Kidney capillary endothelial cell (primary cell): ENCODE measurements around the gene MANBA.

Experiments
- DNase-seq: peaks from one replicate; pipeline ENCODE4 v3.0.0-alpha.2; 2018; ENCODE audit warnings: low spot score

Gene MANBA

DNA sequence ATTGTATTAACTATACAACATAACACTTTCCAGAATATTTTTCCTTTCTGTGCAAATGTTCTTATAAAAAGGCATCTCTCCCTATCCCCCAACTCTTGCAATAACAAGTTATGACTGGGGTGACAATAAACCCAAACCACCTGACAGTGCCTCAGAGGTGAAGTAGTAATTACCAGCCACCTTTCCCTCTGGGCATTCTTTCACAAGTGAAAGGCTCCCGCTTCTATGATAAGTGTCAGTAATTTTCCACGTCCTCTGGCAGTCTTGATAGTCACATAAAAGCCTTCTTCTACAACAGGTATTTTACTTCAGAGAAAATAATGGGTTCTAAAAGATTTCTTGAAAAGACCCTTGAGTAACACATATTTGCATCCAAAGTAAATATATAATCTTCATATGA is 82.7 kb downstream of the MANBA start:
- DNase-seq = no peak

DNA sequence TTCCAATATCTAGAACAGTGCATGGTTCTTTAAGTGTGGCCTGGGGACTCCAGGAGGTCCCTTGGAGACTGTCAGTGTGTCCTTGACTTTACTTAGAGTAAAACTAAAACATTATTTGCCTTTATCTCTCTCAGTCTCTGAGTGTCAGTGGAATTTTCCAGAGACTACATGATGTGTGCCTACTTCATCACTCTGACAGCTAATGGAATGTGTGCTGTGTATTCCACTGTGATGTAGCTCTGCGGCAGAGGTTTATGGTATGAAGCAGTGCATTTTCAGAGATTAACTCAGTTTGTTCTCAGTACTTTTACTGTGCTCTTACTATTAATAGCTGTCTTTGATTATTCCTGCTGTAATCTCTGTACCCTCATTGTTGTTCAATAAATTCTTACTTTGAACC is 85.6 kb downstream of the MANBA start:
- DNase-seq = no peak

DNA sequence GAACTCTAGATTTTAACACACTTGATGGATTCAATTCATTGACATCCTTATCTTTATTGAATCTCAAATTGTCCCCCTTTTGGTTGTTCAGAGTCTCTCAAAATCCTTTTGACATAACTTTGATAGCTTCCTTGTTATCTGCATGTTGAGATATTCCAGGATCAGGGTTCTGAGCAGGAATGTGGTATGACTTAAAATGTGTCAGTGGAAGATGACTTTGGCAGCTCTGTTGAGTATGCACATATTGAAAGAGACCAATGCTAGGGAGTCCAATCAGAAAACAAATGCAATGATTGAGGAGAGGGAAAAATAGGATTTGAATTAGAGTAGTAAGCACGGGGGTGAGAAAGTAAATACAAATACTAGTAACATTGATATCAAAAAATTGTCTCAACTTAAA is 93.8 kb downstream of the MANBA start:
- no peak for DNase-seq

DNA sequence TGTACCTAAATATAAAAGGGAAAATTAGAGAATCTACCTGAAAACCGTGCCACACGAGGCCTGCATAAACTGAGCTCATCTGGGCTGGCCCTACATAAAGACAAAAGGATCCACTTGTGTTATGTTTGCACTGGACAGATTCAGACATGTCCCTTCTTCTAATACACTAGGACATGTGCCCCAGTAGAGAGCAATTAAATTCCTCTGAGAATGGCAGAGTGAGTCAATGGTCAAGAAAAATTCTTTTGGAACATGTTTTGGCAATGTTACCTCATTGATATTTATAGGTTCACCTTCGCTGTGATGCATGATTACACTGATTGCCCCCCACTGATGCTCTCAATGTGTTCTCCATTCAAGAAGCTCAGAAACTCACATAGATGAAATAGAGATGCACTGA is 95.2 kb downstream of the MANBA start:
- no peak for DNase-seq

DNA sequence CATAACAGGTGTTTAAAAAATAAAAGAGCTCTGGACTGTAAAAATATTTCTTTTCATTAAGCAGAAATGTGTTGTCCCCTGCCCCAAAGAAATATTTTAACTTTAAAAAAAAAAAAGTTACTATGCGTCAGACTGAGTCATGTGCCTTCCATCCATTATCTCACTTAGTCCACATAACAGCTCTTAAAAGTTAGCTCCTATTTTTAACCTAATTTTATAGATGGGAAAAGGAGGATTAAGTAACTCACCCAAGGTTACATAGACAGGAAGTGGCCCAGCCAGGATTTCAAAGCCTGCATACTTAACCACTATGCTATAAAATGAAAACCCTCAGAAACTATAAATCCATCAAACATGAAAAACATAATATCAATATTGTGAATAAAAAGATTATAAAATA is 97.7 kb downstream of the MANBA start:
- DNase-seq = peak; percentile 29

DNA sequence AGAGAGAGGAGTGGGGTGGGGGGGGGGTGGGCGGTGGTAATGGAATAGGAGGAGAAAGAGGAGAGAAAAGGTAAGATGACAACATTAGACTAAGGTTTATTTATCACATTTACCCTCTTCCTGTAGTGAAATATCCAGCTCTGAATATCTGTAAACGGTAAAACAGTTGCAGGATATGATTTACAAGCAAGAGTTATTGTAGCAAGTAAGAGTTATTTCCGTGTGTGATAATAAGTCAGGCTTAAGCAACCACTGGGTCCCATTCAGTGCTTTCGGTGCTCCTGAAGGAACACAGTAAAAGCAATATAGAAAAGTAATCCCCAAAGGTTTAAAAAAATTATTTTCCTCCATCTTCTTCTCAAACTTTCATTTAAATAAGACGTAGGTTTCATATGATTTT is 103.6 kb downstream of the MANBA start:
- DNase-seq = no peak

DNA sequence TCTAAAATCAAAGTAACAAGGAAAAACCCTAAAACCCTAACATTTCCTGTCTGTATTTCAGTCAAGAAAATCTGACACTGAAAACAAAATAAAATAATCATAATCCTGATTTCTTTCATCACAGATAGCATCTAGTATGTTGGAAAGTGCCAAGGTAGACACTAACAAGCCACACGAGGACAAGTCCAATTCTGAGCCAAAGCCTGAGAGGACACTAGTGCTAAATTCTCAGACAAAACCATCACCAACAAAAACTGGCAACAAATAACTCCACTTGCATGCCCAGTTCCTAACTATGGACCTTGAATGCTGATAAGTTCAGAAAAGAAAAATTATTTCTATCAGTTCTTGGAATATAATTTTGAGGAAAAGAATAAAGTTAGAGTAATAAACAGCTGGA is 113.7 kb downstream of the MANBA start:
- DNase-seq = no peak

DNA sequence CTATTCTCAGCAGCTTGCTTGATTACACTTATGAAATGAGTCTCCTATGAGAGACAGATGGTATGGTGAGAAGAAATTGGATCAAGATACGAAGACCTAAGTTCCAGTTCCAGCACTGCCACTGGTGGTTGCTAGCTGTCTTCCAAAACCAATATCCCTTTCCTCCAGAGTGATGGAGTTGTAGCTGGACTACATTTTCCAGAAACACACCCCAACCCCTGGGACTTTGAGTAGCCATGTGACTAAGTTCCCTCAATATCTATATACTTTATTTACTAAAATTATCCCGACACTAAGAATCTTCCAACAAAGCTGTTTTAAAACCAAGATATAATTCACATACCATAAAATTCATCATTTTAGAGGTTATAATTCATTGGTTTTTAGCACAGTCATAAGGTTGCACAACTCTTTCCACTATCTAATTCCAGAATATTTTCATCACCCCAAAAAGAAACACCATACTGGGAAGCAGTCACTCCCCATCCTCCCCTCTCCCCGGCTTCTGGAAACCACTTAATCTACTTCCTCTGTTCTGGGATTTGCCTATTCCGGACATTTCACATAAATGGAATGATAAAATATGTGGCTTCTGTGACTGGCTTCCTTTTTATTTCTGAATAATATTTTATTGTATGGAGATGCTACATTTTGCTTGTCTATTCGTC is 118.0 kb downstream of the MANBA start:
- no peak for DNase-seq

DNA sequence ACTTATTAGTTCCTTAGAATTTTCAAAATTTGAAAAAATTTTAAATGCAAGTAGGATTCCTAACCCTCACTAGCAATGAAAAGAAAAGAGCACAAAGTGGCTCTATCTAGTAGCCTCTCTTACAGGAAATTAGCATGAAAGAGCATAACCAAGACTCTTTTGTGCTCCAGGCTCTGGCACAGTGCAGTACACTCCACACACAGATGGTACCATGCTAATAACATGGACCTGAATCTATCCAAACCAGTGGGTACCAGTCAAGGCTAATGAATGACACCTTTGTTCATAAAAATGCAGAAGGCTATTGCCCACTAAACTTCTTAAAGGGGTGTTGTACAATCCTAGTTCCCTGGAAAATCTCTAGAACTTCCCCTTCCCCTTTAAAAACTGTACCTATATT is 119.0 kb downstream of the MANBA start:
- DNase-seq = no peak

DNA sequence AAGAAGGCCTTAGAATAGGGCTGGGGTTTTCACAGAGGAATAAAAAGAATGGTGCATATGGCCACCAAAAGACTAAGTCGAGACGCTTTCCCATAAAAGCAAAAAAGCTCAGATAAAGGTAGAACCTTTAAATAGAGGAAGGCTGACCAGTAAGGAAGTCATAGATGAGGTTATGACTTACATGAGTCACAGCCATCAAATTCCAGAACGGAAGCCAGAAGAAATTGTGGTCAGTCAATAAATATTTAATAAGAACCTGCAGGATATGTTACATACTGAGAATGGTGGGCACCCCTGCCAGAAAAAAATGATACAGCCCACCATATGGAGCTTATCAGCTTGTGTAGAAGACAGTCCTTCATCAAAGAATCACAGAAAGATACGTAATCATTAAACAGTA is 120.1 kb downstream of the MANBA start:
- peak; percentile 44 for DNase-seq

DNA sequence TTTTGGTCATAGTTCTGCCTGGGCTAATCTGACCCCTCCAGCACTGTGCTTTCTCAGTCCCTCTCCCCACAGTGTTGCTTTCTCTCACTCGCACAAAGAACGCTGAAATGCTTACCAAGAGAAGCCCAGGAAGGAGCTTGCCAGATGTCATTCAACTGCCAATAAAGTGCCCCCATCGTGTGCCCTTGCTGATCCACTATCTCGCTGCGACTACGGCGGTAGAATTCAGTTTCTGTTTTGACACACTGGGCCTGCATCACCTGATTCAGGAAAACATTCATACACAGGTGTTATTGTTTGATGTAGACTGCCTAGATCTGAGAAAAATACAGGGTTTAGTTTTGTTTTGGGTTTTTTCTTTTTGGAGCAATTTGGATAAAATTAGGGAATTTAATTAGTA is 121.2 kb downstream of the MANBA start:
- no peak for DNase-seq

DNA sequence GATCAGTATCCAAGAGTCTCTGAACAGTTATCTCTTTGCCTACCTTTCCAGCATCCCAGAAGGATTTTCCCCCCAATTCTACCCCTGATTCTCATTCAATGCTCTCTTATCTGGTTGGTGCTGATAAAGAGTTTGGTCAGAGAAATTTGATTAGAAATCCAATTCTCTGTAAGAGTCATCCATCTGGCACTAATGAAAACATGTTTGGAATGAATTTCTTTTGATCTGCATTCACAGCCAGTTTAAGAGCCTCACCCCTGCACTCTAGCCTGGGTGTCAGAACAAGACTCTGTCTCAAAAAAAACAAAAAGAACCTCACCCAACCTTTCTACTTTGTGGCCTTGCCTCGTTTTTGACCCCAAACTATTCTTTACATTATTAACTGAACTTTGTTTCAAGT is 122.1 kb downstream of the MANBA start:
- no peak for DNase-seq

DNA sequence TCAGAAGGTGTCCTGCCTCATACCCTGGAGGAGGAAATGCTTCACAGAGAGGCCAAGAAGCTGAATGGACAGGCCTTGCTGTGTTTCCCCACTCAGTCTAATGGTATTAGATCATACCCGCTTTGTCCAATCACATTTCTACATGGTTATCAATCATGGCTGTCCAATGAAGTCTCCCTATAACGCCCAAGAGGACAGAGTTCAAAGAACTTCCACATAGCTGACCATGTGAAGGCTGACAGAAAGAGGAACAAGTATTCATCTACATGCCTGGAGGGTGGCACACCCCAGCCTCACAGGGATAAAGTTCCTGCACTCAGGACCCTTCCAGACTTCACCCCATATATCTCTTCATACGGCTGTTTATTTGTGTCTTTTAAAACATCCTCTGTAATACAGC is 123.4 kb downstream of the MANBA start:
- no peak for DNase-seq

DNA sequence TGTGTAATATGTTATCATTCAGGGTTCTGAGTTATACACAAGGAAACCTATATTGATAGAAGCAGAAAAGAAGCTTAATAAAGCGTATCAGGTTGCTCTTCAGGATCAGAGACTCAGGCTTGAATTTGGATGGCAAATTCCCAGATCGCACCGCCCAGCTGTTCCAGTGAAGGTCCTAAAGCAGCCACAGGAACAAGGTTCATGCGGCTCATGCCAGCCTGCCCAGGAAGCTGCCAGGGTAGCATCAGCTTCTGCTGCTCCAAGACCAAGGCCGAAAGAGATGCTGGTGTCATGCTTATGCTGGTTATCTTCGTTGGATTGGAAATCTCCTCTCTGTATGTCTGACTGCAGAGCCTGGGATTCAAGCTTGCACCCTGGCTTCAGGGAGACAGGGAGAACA is 127.7 kb downstream of the MANBA start:
- DNase-seq = no peak

DNA sequence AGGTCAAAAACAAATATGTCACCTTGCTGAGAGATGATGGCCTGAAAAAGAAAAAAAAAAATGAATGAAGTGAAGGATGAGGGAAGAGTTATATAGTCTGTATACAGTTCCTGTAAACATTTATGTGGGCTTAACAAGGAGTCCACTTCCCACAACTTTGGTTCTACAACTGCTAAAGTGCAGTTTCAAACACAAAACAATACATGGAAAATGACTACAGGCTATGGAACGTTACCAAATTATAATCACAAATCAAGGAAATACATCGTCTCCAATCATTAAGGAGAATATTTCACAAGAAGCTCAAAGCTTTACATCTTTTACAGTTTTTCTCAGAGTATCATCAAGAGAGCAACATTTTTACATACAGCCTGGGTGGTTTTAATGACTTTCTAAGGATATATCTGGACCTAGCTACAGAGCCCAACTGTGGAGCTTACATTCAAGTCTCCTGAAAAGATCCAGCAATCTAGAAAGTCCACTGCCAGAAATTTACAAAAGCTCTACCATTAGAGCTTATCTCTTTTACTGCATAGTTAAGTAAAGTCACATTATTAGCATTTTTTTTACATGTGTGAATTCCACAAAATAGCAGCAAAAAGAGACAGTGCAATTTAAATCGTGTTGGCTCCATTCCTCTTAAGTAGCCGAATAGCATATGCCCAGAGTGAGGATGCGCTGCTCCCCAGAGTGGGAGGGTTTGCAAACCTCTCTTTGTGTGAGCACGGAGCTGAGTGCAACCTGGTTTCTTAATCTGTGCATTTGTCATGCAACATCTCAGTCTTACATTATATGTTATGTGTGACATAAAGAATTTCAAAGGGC is 128.3 kb downstream of the MANBA start:
- DNase-seq = peak; percentile 61

DNA sequence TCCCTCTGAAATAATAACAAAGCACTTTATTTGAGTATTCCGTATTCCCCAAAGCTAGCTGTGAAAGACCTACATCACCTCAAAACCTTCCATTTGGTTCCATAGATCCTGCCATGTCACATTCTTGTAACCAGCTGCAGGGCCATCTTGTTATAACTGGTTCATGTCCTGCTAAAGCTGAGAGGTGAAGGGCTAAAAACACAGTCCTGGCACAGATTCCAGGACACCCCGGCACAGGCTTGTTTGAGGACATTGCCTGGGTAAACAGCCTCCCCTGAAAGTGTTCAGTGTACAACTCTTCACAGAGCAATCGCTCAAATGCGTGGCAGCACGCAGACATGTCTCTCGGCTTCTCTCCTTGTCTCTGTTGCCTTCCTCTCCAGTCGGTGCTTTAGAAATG is 129.2 kb downstream of the MANBA start:
- no peak for DNase-seq

DNA sequence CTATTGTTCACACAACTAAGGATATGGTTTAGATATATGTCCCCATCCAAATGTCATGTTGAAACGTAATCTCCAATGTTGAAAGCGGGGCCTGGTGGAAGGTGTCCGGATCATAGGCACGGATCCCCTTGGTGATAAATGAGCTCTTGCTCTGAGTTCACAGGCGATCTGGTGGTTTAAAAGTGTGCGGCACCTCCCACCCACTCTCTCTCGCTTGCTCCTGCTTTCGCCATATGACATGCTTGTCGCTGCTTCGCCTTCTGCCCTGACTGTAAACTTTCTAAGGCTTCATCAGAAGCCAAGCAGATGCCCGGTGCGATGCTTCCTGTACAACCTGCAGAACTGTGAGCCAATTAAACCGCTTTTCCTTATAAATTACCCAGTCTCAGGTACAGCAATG is 131.1 kb downstream of the MANBA start:
- DNase-seq = no peak

DNA sequence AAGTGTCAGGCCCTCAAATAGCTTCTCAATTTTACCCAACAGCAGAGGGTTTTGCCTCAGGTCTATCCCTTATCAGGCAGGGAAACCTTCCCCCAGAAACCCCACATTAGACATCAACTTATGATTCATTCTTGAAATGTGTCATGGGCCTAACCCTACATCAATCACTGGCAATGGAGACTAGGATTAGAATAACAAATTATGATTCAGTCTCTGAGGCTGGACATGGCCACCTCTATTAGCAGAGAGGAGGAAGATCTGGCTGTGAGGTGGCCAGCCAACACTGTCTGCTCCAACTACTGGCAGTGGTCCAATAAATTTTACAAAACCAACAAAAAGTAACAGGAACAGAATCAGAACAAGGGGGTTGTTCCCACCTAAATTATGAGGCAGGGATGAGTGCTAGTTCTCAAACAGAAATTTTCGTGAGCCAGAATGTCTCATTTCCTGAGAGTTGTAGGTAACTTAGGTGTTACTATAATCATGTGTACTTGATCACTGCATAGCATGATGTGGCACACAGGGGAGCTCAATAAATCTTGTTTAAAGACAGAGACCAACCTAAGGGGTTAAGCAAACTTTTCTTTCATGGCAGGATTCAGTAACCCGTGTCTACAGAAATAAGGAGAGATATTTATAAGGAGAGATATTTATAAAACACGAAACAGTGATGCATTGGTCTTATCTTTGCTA is 132.8 kb downstream of the MANBA start:
- peak; percentile 78 for DNase-seq

DNA sequence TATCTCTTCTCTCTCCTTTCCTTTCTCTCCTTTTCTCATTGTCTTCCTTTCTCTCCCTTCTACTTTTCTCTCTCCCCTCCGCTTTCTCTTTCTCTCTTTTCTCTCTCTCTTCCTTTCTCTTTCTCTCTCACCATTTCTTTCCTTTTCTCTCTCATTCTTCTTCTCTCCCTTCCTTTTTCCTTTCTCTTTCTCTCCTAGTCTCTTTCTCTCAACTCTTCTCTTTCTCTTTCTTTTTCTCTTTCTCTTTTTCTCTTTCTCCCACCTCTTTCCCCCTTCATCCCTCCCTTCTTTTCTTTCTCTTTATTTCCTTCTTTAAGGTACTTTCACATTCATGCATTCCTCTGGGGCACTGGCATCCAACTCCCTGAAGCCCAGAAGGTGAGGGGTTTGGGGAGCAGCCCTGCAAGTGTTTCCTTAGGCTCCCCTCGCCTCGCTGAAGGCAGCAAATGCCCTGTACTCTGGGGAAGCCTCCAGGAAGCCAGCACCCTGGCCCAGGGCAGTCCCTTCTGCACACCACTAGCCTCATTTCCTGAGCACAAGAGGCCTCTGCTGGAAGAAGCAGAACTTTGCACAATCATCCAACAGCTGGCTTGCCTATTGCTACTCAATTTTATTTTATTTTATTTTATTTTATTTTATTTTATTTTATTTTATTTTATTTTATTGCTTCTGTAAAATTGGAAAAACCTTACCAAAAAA is 135.4 kb downstream of the MANBA start:
- DNase-seq = peak; percentile 51

DNA sequence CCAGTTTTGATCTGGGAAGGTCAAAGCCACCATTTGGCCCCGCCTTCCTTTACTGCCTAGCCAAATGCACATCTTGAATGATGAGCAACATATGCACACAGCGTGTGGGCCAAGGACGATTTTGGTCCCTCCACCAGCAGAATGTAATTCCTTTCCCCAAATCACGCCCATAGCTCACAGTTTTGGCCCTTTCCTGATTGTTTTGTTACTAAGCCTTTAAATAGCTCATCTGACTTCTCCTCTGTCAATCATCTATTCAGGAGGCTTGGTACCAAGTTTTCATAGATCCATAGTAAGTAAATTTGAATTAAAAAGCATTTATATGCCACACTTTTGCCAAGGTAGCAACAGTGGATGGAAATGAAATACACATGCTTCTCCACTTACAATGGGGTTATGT is 136.3 kb downstream of the MANBA start:
- no peak for DNase-seq

DNA sequence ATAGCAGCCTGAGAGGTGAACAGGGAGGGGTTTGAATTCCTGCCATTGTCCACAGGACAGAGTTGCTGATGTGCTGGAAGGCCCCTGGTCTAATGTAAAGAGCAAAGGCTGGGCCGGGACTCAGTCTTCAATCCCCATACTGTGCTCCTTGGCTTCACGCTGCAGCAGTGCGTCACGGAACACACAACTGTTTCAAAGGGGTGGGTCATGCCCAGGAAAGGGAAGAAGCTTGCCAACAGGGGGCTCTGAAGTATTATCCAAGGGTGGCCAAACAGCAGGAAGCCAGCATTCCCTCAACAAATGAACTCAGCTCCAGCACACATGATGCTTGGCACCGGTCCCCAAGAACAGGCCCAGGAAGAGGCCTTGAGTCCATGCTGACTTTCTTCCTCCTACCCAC is 137.1 kb downstream of the MANBA start:
- DNase-seq = peak; percentile 46

DNA sequence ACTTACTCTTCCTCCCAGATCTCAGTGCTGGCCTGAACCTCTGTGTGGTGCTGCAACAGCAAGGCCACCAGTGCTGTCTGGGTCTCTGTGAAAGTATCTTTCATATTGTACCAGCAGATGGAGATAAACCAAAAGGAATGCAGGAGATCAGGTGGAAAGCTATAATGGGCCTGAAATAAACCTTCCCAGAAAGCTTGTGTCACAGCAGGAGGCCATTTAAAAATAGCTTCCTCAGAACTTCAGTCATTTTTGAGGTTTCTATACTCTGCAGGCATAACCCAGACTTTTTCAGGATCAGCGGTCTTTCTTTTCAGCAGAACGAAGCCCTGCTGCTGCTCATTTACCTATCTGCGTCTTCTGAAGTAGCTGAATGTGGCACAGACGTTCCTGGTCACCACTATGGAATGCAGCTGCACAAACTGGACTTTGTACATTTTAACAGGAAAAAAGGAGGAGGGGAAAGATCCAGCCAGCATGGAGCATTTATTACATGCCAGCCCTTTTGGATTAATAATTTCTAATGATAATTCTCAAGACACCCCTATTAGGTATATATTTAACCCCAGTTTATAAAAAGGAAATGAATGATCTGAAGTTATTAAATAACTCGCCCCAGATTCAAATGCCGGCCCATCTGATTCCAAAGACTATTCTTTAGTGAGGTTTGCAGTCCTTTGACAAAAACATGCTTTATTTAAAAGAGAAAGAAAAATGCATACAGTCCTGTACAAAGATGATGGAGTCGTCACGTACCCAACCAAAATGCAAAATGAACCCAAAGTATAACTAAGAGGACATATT is 139.9 kb downstream of the MANBA start:
- DNase-seq = peak; percentile 60
